ENCODE measurements around the gene TSSK6. TPM values are rescaled to one million over a fixed set of nuclear protein-coding genes. Genes with fewer than 3 reads are reported as not detected.

Gene TSSK6
- polyA plus RNA-seq, 1 donor (not counting 4 experiments of a cell fraction or from before 2014, with no cell fraction given) = 0.47 TPM

- dilution Hi-C loops (cut with MboI; ENCODE audit: extremely low pct_ligation_motif_present, low sequenced_read_pairs) = no loop called here
- H3K27me3 ChIP-seq (ENCODE audit: control insufficient read depth, extremely low read depth, insufficient read depth, low read length) = no peaks in the 10 kb centered on the region
- no peak for TF ChIP-seq CTCF (optimal IDR thresholded peaks at IDR 0.05 in 1 of 3, IDR thresholded peaks at IDR 0.05 in 1 of 3, conservative IDR thresholded peaks at IDR 0.05 in 1 of 3; ENCODE audit: extremely low read depth in 1 of 3, insufficient read depth in 2 of 3, low read length in 3 of 3)
- TF ChIP-seq EZH2 (IDR thresholded peaks at IDR 0.05; ENCODE audit: low read length) = no peak
Observed at GRCh38 chr19:19465436-19466070, 49.8 kb downstream of the TSSK6 start.

GRCh38 chr19:19464339-19465098 is 50.8 kb downstream of the TSSK6 start:
- Histone ChIP-seq H3K9me3 (ENCODE audit: control insufficient read depth, low read depth, low read length) (peaks cover 2% of the 10 kb centered on the region), H3K27me3 (ENCODE audit: control insufficient read depth, extremely low read depth, insufficient read depth, low read length) (no peaks in the 10 kb centered on the region), H3K4me3 (ENCODE audit: control insufficient read depth in 2 of 3, extremely low read depth in 1 of 3, insufficient read depth in 2 of 3, low read depth in 1 of 3, low read length in 3 of 3) (no peak overlapping the region), H3K4me1 (ENCODE audit: control insufficient read depth, extremely low read depth, insufficient read depth, low read length) (peaks cover 52% of the 10 kb centered on the region), H3K4me2 (ENCODE audit: control insufficient read depth, extremely low read depth, insufficient read depth, low read depth, low read length) (peak overlapping the region; percentile 74), H3K9ac (ENCODE audit: control insufficient read depth, extremely low read depth, insufficient read depth, low read length) (peak overlapping the region; percentile 63), H3K9me1 (ENCODE audit: control insufficient read depth, extremely low read depth, insufficient read depth, low read length) (peaks cover 13% of the 10 kb centered on the region), H3K36me3 (ENCODE audit: control insufficient read depth in 2 of 2, extremely low read depth in 1 of 2, insufficient read depth in 2 of 2, low read length in 2 of 2) (peaks cover 18 to 30% of the 10 kb centered on the region in 2 experiments), H3K27ac (ENCODE audit: control insufficient read depth, insufficient read depth, low read length) (peak overlapping the region; percentile 63), H3K79me2 (ENCODE audit: control insufficient read depth, insufficient read depth, low read length) (peaks cover 83% of the 10 kb centered on the region), H4K20me1 (ENCODE audit: control insufficient read depth, extremely low read depth, insufficient read depth, low read length) (peaks cover 16% of the 10 kb centered on the region), H2AFZ (ENCODE audit: control insufficient read depth, low read length) (no peak overlapping the region)
- FAIRE-seq (peak; percentile 63), DNase-seq (ENCODE audit: low read depth, low spot score) (no peak)
- dilution Hi-C loops (cut with MboI; ENCODE audit: extremely low pct_ligation_motif_present, low sequenced_read_pairs) = no loop called here
- TF ChIP-seq EZH2 (IDR thresholded peaks at IDR 0.05; ENCODE audit: low read length) (no peak), CTCF (optimal IDR thresholded peaks at IDR 0.05 in 1 of 3, IDR thresholded peaks at IDR 0.05 in 1 of 3, conservative IDR thresholded peaks at IDR 0.05 in 1 of 3; ENCODE audit: extremely low read depth in 1 of 3, insufficient read depth in 2 of 3, low read length in 3 of 3) (no peak)

More at GRCh38 chr19:19465436-19466070, 49.8 kb downstream of the TSSK6 start:
- Histone ChIP-seq H3K4me1 (ENCODE audit: control insufficient read depth, extremely low read depth, insufficient read depth, low read length) (peaks cover 42% of the 10 kb centered on the region), H3K27ac (ENCODE audit: control insufficient read depth, insufficient read depth, low read length) (no peak overlapping the region), H3K36me3 (ENCODE audit: control insufficient read depth in 2 of 2, extremely low read depth in 1 of 2, insufficient read depth in 2 of 2, low read length in 2 of 2) (peaks cover 18 to 30% of the 10 kb centered on the region in 2 experiments), H3K9me1 (ENCODE audit: control insufficient read depth, extremely low read depth, insufficient read depth, low read length) (peaks cover 13% of the 10 kb centered on the region), H4K20me1 (ENCODE audit: control insufficient read depth, extremely low read depth, insufficient read depth, low read length) (peaks cover 12% of the 10 kb centered on the region), H3K9ac (ENCODE audit: control insufficient read depth, extremely low read depth, insufficient read depth, low read length) (no peak overlapping the region), H3K79me2 (ENCODE audit: control insufficient read depth, insufficient read depth, low read length) (peaks cover 77% of the 10 kb centered on the region), H3K4me3 (ENCODE audit: control insufficient read depth in 2 of 3, extremely low read depth in 1 of 3, insufficient read depth in 2 of 3, low read depth in 1 of 3, low read length in 3 of 3) (no peak overlapping the region), H3K9me3 (ENCODE audit: control insufficient read depth, low read depth, low read length) (peaks cover 2% of the 10 kb centered on the region), H2AFZ (ENCODE audit: control insufficient read depth, low read length) (no peak overlapping the region), H3K4me2 (ENCODE audit: control insufficient read depth, extremely low read depth, insufficient read depth, low read depth, low read length) (no peak overlapping the region)
- FAIRE-seq (no peak), DNase-seq (ENCODE audit: low read depth, low spot score) (no peak)

Other genes starting within 250 kb of the TSSK6 start
- gene TM6SF2, start 242.2 kb downstream of the TSSK6 start, polyA plus RNA-seq = not detected in 3 replicates
- 23.3 to 37.4 TPM (median 28.6 TPM) in 3 replicates for gene SUGP1, start 195.0 kb downstream of the TSSK6 start, polyA plus RNA-seq
- gene MAU2, start 194.7 kb downstream of the TSSK6 start, polyA plus RNA-seq = 9.7 to 18.8 TPM (median 10.3 TPM) in 3 replicates
- 14.6 to 81.0 TPM (median 28.4 TPM) in 3 replicates for gene GATAD2A, start 109.9 kb downstream of the TSSK6 start, polyA plus RNA-seq
- 294 to 475 TPM (median 343 TPM) in 3 replicates for gene NDUFA13, start 677 bp upstream of the TSSK6 start, polyA plus RNA-seq
- gene YJEFN3, start 13.4 kb upstream of the TSSK6 start, polyA plus RNA-seq = 0.56 to 1.4 TPM (median 1.2 TPM) in 3 replicates
- 0.07 to 0.21 TPM (median 0.14 TPM) in 3 replicates for gene CILP2, start 22.7 kb upstream of the TSSK6 start, polyA plus RNA-seq
- 1.7 to 2.2 TPM (median 2.1 TPM) in 3 replicates for gene PBX4, start 103.1 kb upstream of the TSSK6 start, polyA plus RNA-seq
- gene LPAR2, start 112.7 kb upstream of the TSSK6 start, polyA plus RNA-seq = 7.3 to 12.4 TPM (median 10.4 TPM) in 3 replicates
- gene GMIP, start 128.1 kb upstream of the TSSK6 start, polyA plus RNA-seq = 5.0 to 7.1 TPM (median 5.5 TPM) in 3 replicates
- 9.8 to 20.5 TPM (median 17.7 TPM) in 3 replicates for gene ATP13A1, start 148.1 kb upstream of the TSSK6 start, polyA plus RNA-seq
- 6.0 to 9.8 TPM (median 8.1 TPM) in 3 replicates for gene ZNF101, start 153.3 kb upstream of the TSSK6 start, polyA plus RNA-seq
- gene ZNF14, start 217.6 kb upstream of the TSSK6 start, polyA plus RNA-seq = 1.8 to 2.1 TPM (median 2.1 TPM) in 3 replicates